BLaER1 (cell line): Measurements from ENCODE around the gene CNTFR.
"Not testable (repeated sequence)": the region's sequence is repeated elsewhere in the genome, so short reads cannot be mapped to it uniquely, and the experiment has no call there.

Experiments used
- H3K27ac ChIP-seq: shearing (Covaris generic); formaldehyde crosslinking; 2 replicates; pipeline ENCODE4 v1.8.1; 2022
- H3K27me3 ChIP-seq: shearing (Covaris generic); formaldehyde crosslinking; 2 replicates; pipeline ENCODE4 v1.8.1; 2022
- H3K36me3 ChIP-seq: shearing (Covaris generic); formaldehyde crosslinking; 2 replicates; pipeline ENCODE4 v1.8.1; 2022
- H3K4me1 ChIP-seq: shearing (Covaris generic); formaldehyde crosslinking; 2 replicates; pipeline ENCODE4 v1.8.1; 2022
- H3K4me2 ChIP-seq: shearing (Covaris generic); formaldehyde crosslinking; 2 replicates; pipeline ENCODE4 v1.8.1; 2022
- H3K4me3 ChIP-seq: shearing (Covaris generic); formaldehyde crosslinking; 2 replicates; pipeline ENCODE4 v1.8.1; 2022
- H3K9ac ChIP-seq: shearing (Covaris generic); formaldehyde crosslinking; 2 replicates; pipeline ENCODE4 v1.8.1; 2022
- H3K9me3 ChIP-seq: shearing (Covaris generic); formaldehyde crosslinking; 2 replicates; pipeline ENCODE4 v1.8.1; 2022
- H4K20me1 ChIP-seq: shearing (Covaris generic); formaldehyde crosslinking; 2 replicates; pipeline ENCODE4 v1.8.1; 2022
- Cebpa-rat ChIP-seq: shearing (Covaris generic); IDR thresholded peaks from 2 replicates; pipeline ENCODE4 v1.8.1; 2022

The CNTFR gene, protein sequence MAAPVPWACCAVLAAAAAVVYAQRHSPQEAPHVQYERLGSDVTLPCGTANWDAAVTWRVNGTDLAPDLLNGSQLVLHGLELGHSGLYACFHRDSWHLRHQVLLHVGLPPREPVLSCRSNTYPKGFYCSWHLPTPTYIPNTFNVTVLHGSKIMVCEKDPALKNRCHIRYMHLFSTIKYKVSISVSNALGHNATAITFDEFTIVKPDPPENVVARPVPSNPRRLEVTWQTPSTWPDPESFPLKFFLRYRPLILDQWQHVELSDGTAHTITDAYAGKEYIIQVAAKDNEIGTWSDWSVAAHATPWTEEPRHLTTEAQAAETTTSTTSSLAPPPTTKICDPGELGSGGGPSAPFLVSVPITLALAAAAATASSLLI

DNA sequence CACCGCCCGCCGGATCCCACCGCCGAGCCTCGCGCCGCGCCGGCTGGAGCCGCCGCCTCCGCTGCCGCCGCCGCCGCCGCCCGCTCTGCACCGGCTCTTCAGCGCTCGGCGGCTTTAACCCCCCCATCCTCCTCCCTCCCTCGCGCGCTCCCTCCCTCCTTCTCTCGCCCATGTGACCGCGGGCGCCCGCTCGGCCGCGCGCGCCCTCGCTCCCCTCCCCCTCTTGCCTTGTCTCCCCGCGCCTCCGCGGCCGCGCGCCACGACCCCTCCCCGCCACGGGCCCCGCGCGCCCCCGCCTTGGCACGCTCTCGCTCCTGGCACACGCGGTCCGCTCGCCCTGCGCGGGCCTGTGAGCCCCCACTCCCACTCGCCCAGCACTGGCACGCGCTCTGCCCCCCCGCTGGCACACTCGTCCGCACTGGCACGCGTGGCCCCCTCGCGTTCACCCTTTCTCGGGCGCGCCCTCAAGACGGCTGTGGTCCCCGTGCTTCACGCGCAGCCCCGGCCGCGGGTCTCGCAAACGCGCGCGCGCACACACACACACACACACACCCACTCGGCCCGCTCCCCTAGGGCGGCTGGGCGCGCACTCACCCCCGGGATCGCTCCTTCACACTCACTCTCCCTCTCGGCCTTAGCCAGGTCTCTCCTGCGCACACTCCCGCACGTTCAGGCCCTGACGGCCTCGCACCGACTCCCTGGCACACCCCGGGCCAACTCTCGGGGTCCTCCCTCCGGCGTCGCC lies at the start of gene CNTFR:
Gene CNTFR (minus strand): TSS at position 89 of the 745 bp plus-strand sequence. CDS start 20,743 bp downstream, outside the sequence.
- peaks cover 100% of the 10 kb centered on the region for H3K27me3 ChIP-seq
- peak within 1 kb of the TSS; percentile 89 for H3K4me2 ChIP-seq

DNA sequence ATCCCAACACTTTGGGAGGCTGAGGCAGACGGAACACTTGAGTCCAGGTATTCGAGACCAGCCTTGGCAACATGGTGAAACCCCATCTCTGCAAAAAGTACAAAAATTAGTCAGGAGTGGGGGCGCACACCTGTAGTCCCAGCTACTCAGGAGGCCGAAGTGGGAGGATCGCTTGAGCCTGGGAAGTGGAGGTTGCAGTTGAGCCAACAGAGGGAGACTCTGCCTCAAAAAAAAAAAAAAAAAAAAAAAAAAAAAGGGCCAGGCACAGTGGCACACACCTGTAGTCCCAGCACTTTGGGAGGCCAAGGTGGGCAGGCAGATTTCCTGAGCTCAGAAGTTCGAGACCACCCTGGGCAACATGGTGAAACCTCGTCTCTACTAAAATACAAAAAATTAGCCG lies 49.8 kb upstream of the CNTFR start:
- not testable (repeated sequence) for H3K4me3 ChIP-seq, H3K9ac ChIP-seq, H3K27ac ChIP-seq, H3K9me3 ChIP-seq, H3K27me3 ChIP-seq, H3K4me2 ChIP-seq
- peaks cover 38% of the 10 kb centered on the region for H3K4me1 ChIP-seq
- H4K20me1 ChIP-seq = peaks cover 21% of the 10 kb centered on the region
- H3K36me3 ChIP-seq = peaks cover 11% of the 10 kb centered on the region

More for the DNA sequence above, at the start of gene CNTFR:
- peaks cover 55% of the 10 kb centered on the region for H3K4me1 ChIP-seq
- H4K20me1 ChIP-seq = peaks cover 90% of the 10 kb centered on the region
- H3K27ac ChIP-seq = no peak within 1 kb of the TSS
- no peaks in the 10 kb centered on the region for H3K36me3 ChIP-seq
- H3K9ac ChIP-seq = no peak within 1 kb of the TSS
- H3K4me3 ChIP-seq = peak within 1 kb of the TSS; percentile 64
- no peak for TF ChIP-seq Cebpa-rat
- H3K9me3 ChIP-seq = no peaks in the 10 kb centered on the region

DNA sequence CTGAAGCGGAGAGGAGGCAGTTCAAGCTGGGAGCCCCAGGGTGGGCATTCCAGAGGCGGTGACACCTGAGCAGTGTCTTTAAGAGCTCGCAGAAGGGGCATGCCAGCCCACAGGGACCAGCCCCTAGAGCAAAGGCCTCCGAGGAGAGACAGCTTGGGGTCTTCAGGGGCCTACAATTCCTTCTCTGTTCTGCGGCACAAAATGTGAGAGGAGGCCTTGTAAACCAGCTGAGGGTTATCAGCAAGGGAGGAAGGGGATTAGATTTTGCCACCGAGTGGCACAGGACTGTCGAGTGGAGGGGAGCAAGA lies 48.6 kb upstream of the CNTFR start:
- Histone ChIP-seq H3K4me3 (peak overlapping the region; percentile 77), H3K27me3 (no peaks in the 10 kb centered on the region), H3K9me3 (no peaks in the 10 kb centered on the region), H3K4me1 (peaks cover 47% of the 10 kb centered on the region), H3K36me3 (peaks cover 11% of the 10 kb centered on the region), H3K9ac (peak overlapping the region; percentile 87), H3K27ac (peak overlapping the region; percentile 84), H4K20me1 (peaks cover 33% of the 10 kb centered on the region), H3K4me2 (peak overlapping the region; percentile 91)
- no peak for TF ChIP-seq Cebpa-rat

DNA sequence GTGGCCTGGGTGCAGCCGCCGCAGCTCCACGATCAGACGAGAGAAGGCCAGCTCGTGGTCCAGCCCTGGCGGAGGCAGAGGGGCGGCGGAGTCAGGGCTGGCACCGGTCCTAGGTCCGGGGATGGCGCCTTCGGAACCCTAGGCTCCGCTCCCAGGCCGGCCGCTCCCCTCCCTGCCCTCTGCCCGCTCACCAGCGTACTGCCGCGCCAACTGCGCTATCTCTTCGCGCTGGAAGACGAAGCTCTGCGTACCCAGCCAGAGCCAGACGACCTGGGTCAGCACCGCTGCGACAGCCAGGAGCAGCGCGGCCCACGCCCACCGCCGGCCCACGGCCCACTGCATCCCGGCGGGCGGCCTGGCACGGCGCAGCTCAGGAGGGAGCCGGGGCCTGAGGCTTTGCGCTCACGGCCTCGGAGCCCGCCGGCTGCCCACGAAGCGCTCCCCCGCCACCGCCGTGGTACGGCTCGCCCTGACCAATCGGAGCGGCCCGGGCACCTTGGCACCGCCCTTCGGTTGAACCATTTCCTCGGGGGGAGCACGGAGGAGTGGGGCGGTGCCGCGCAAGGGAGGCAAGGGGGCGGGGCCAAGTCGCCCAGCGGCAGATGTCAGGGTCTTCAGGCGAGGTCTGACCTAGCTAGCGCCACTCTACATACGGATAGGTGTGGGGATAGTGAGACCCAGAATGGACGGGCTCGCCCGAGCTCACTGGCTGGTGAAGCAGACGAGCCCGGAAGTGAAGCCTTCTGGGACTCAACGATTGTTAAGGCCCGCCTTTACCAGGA lies 48.0 kb upstream of the CNTFR start, which contains the start of gene SIGMAR1:
Gene SIGMAR1 (minus strand): TSS at position 432 of the 782 bp plus-strand sequence. CDS start 90 bp downstream, at position 342.
- Histone ChIP-seq H3K27me3 (no peaks in the 10 kb centered on the region), H4K20me1 (peaks cover 37% of the 10 kb centered on the region), H3K9ac (peak within 1 kb of the TSS; percentile 87), H3K9me3 (no peaks in the 10 kb centered on the region), H3K4me3 (peak within 1 kb of the TSS; percentile 77), H3K36me3 (peaks cover 11% of the 10 kb centered on the region), H3K27ac (peak within 1 kb of the TSS; percentile 84), H3K4me2 (peak within 1 kb of the TSS; percentile 91), H3K4me1 (peaks cover 47% of the 10 kb centered on the region)
- TF ChIP-seq Cebpa-rat = no peak

DNA sequence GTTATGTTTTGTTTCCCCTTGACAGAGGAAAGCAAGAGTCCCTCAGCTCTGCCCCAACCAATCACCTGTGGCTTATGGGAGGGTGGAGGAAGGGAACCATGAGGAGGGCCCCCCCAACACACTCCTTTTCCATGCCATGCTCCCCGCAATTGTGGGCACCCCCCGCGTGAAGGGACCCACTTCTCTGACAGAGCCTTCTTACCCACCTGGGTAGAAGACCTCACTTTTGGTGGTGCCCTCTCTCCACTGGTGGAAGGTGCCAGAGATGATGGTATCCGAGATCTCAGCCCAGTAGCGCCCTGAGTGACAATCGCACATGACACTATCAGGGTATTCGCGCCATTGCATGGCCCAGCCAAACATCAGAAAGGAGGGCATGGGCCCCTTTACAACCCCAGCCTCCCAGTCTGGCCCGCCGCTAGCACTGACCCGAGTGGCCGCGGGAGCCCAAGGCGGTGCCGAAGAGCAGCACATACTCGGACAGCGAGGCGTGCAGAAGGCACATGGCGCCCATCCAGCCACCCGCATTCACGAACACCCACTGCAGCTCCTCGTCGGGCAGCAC lies 47.3 kb upstream of the CNTFR start:
- TF ChIP-seq Cebpa-rat = no peak
- Histone ChIP-seq H4K20me1 (peaks cover 43% of the 10 kb centered on the region), H3K36me3 (peaks cover 11% of the 10 kb centered on the region), H3K4me3 (peak overlapping the region; percentile 77), H3K27me3 (peaks cover 3% of the 10 kb centered on the region; the same call in 1 of the 2 replicates), H3K4me1 (peaks cover 47% of the 10 kb centered on the region), H3K9ac (peak overlapping the region; percentile 87), H3K27ac (peak overlapping the region; percentile 84), H3K9me3 (no peaks in the 10 kb centered on the region), H3K4me2 (peak overlapping the region; percentile 91)

DNA sequence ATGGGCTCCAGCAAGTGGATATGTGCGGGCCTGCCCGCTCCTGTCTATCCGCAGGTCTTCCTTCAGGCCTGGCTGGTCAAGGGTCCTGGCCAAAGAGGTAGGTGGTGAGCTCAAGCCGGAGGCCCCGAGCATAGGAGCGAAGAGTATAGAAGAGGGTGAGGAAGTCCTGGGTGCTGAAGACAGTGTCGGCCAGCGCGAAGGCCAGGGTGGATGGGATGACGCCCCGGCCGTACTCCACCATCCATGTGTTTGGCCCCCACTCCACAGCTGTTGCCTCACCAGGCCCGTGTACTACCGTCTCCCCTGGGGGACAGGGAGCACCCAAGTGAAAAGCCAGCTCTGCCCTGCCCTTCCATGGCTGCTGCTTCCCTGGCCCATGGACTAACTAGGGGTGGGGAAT lies 46.0 kb upstream of the CNTFR start:
- Histone ChIP-seq H3K27me3 (peaks cover 16% of the 10 kb centered on the region), H3K9ac (peak overlapping the region; percentile 51; the same call in 1 of the 2 replicates), H3K4me3 (peak overlapping the region; percentile 77; the same call in 1 of the 2 replicates), H3K4me1 (peaks cover 47% of the 10 kb centered on the region), H3K4me2 (peak overlapping the region; percentile 91), H3K9me3 (no peaks in the 10 kb centered on the region), H3K27ac (peak overlapping the region; percentile 33; the same call in 1 of the 2 replicates), H3K36me3 (peaks cover 11% of the 10 kb centered on the region), H4K20me1 (peaks cover 57% of the 10 kb centered on the region)
- TF ChIP-seq Cebpa-rat = no peak

DNA sequence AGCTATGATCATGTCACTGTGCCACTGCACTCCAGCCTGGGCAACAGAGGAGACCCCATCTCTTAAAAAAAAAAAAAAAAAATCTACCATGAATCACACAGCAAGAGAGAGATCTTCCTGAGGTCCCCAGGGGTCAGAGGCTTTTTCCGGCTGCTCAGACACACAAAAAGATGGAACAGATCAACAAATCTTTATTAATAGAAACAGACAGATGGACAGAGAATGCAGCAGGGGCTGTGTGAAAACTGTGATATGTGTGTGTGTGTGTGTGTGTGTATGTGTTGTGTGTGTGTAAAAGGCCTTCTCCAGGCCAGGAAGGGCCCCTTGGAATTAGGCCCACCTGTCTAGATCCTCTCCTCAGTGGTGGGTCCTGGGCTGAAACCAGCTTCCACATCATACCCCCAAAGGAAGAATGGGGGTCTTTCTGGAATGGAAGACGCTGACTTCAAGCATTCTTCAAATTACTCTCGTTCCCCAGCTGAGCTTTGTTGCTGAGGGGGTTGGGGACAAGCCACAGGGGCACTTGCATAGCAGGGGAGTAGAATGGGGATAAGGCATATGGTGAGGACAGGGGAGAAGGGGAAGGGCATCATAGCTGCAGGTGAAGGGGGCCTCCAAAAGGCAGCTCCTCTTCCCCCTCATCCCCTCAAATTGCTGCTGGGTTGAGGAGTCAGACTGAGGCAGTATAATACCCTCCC lies 45.2 kb upstream of the CNTFR start:
- Histone ChIP-seq H3K9ac (peak overlapping the region; percentile 56; the same call in 1 of the 2 replicates), H3K36me3 (peaks cover 11% of the 10 kb centered on the region), H4K20me1 (peaks cover 65% of the 10 kb centered on the region), H3K4me2 (peak overlapping the region; percentile 91), H3K4me1 (peaks cover 47% of the 10 kb centered on the region), H3K27me3 (peaks cover 24% of the 10 kb centered on the region), H3K9me3 (no peaks in the 10 kb centered on the region), H3K27ac (peak overlapping the region; percentile 22; the same call in 1 of the 2 replicates), H3K4me3 (peak overlapping the region; percentile 24; the same call in 1 of the 2 replicates)
- TF ChIP-seq Cebpa-rat = no peak

DNA sequence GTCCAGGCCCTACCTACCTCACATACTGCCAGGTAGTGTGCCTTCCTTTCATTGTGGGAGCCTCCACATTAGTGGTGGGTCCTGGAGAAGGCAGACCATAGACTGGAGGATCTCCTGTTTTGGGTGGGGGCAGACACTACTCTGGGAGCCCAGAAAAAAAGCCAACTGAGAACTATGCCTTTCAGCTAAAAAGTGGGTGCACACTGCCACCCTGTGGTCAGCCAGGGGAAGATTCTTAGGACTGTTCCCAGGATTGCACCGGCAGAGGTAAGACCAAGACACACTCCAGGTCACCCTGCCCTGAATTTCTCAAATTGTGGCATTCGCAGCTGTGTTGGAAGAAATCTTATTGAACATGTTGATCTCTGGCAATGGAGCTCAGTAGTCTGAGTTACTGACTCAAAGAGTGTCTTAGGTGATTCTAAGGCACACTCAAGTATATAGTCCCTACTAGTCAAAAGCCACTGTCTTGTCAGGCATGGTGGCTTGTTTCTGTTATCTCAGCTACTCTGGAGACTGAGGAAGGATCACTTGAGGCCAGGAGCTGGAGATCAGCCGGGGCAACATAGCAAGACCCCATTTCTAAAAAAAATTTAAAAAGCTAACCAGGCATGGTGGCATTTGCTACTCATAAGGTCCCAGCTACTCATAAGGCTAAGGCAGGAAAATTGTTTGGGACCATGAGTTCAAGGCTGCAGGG lies 44.5 kb upstream of the CNTFR start:
- peaks cover 72% of the 10 kb centered on the region for H4K20me1 ChIP-seq
- peak overlapping the region; percentile 56; the same call in 1 of the 2 replicates for H3K9ac ChIP-seq
- peak overlapping the region; percentile 91 for H3K4me2 ChIP-seq
- no peak overlapping the region for H3K27ac ChIP-seq
- H3K4me1 ChIP-seq = peaks cover 47% of the 10 kb centered on the region
- H3K36me3 ChIP-seq = peaks cover 11% of the 10 kb centered on the region
- TF ChIP-seq Cebpa-rat = no peak
- no peaks in the 10 kb centered on the region for H3K9me3 ChIP-seq
- H3K4me3 ChIP-seq = no peak overlapping the region
- H3K27me3 ChIP-seq = peaks cover 31% of the 10 kb centered on the region
